HFF-Myc (cell line): ENCODE data around the gene HACE1.
"Not testable (repeated sequence)": the region's sequence is repeated elsewhere in the genome, so short reads cannot be mapped to it uniquely, and the experiment has no call there.

ENCODE experiments used
- DNase-seq: peaks from one replicate; pipeline ENCODE4 v3.0.0-alpha.2; 2011; ENCODE audit warnings: low read depth; ENCODE audit errors: extremely low read depth
- H3K4me3 ChIP-seq: replicated peaks from 2 replicates; pipeline ENCODE4 v1.5.1; 2011; ENCODE audit warnings: low read depth, mild to moderate bottlenecking, control low read depth, low read length
- CTCF ChIP-seq: IDR thresholded peaks from 2 replicates; pipeline ENCODE4 v1.5.1; 2012; ENCODE audit warnings: mild to moderate bottlenecking, low read depth, low read length, control low read depth; ENCODE audit errors: missing control alignments

HACE1 gene

GRCh38 chr6:104816125-104816524 is 43.6 kb downstream of the HACE1 start:
- TF ChIP-seq CTCF: no peak
- no peak overlapping the region for H3K4me3 ChIP-seq
- no peak for DNase-seq

DNA sequence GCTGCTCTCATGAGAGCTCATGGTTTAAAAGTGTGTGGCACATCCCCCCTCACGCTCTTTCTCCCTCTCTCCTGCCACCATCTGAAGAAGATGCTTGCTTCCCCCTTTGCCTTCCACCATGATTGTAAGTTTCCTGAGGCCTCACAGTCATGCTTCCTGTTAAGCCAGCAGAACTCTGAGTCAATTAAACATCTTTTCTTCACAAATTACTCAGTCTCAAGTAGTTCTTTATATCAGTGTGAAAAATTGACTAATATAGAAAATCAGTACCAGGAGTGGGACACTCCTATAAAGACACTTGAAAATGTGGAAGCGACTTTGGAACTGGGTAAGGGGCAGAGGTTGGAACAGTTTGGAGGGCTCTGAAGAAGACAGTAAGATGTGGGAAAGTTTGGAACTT is 45.0 kb downstream of the HACE1 start:
- TF ChIP-seq CTCF: no peak
- no peak overlapping the region for H3K4me3 ChIP-seq
- no peak for DNase-seq

DNA sequence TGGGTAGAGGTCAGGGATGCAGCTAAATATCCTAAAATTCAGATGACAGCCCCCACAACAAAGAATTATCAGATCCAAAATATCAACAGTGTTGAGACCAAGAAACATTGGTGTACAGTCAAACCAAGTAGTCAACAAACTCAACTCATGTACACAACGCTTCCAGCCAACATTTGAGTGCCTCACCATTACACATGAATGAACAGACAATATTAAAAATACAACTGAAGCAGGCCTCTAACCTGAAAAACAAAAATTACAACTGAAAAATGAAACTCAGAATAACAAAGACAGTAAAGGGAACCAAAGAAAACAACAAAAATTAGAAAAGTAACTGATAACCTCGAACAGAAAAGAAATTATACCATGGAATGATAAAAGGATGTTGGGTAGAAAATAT is 46.2 kb downstream of the HACE1 start:
- no peak for DNase-seq
- TF ChIP-seq CTCF: no peak
- no peak overlapping the region for H3K4me3 ChIP-seq

DNA sequence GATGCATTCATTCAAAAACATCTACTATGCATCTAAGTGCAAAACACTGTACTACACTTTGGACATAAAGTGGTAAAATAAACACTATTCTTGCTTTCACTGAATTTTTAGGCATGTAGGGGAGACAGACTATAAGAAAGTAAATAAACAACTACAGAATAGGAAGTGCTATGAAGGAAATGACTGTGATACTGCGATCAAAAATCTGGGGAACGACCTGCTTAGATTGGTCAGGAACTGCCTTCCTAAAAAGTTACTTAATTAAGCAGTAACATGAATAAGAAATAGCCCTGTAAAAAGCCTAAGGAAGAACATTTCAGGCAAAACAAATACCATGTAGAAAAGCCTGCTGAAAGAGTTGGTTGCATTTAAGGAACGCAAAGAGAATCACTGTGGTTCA is 50.6 kb downstream of the HACE1 start:
- no peak overlapping the region for H3K4me3 ChIP-seq
- DNase-seq: no peak
- TF ChIP-seq CTCF: no peak

- not testable (repeated sequence) for DNase-seq, H3K4me3 ChIP-seq
These were observed 54.4 kb downstream of the HACE1 start for GRCh38 chr6:104805335-104805734.

DNA sequence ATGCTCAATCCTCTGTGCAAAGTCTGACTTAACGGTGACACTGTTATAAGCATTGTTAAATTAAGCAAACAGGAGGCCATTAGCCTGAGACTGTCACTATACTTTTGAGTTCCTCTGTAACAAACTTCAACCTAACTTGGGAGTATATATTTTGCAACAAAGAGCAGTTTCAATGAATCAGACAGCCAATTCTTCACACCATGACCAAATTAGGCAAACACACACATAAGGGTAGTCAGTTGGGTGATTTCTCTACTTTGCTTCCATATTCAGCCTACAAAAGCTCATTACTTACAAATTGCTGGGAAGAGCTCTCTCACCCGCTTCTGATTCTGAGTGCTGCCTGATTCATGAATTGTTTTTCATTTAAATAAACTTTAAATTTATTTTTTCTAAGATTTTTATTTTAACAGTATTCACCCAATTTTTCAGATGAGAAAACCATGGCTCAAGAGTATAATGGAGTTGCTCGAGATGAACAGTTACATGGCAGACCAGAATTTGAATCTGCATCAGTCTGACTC is 60.5 kb downstream of the HACE1 start:
- no peak for DNase-seq
- no peak overlapping the region for H3K4me3 ChIP-seq
- no peak for TF ChIP-seq CTCF

DNA sequence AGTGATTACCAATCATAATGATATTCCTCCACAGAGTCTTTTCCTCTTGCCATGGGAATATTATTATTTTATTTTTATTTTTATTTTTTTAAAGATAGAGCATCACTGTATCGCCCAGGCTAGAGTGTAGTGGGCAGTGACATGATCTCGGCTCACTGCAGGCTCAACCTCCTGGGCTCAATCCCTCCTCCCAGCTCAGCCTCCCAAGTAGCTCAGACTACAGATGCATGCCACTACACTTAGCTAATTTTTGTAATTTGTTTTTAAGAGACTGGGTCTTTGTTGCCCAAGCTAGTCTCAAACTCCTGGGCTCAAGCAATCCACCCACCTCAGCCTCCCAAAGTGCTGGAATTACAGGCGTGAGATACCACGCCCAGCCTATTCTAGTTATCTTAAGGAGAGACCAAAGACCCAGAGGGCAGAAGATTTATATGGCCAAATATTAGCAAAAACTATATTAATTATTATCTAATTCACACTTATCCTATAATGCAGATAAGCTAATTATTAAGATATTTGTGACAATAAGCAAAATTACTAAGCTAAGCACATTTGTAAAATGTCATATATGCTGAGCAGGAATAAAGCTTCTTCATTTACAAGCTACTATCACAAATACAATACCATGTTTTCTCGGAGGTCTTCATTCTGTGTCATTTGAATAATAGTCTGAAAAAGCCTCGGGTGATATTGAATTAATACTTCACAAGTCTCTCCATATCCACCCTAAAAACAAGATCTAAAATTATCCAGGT is 63.5 kb downstream of the HACE1 start:
- DNase-seq: no peak
- no peak for TF ChIP-seq CTCF
- no peak overlapping the region for H3K4me3 ChIP-seq
